HCT116 (cell line): ENCODE results near the gene ZNF335. TPM values are rescaled to one million over a fixed set of nuclear protein-coding genes. Genes with fewer than 3 reads are reported as not detected.

ENCODE experiments used
- ATAC-seq: fragments of 200-7000 bp; cut with Tn5 transposase; 2 replicates; pipeline ENCODE4 v1.9.1; 2020; ENCODE audit warnings: mild to moderate bottlenecking, moderate library complexity
- BruUV-seq: library from RNA; stranded (reverse); fragments of 400-500 nt; replicated peaks from 2 replicates; lab custom pipeline; 2021; lab: Mats Ljungman, UMichigan
- CTCF ChIA-PET: fragments of 300-600 bp; sonication (Branson Sonifier 250); formaldehyde crosslinking; loops from one replicate; lab custom pipeline; 2021; ENCODE audit warnings: antibody characterized with exemption; lab: Charles Lee
- POLR2A ChIA-PET: fragments of 300-600, 350-600 bp; sonication (Branson Sonifier 250); formaldehyde crosslinking; loops from one replicate; lab custom pipeline; 2021; ENCODE audit warnings: antibody characterized with exemption; lab: Charles Lee
- RAD21 ChIA-PET, 2 experiments: fragments of 300-600 bp; sonication (Branson Sonifier 250); formaldehyde crosslinking; loops; one replicate each; lab custom pipeline; 2023; ENCODE audit warnings: low total read pairs in 2 of 2; ENCODE audit not compliant: uncharacterized antibody in 2 of 2, unreplicated experiment in 2 of 2, low non-redundant PET in 1 of 2; lab: Charles Lee
- DNase-seq: peaks from one replicate; pipeline ENCODE4 v3.0.0-alpha.2; 2010; ENCODE audit warnings: low read depth, low spot score
- H2AFZ ChIP-seq: fragments of 200-600 bp; shearing (Covaris generic), sonication (generic); 2 replicates; pipeline ENCODE4 v1.6.1; 2017; ENCODE audit warnings: low read depth, mixed run types, mixed read lengths, antibody characterized with exemption, low read length; ENCODE audit not compliant: poor library complexity, severe bottlenecking
- H3K27ac ChIP-seq: 2 replicates; pipeline ENCODE4 v1.5.1; 2012; ENCODE audit warnings: low read depth, low read length
- H3K27me3 ChIP-seq: fragments of 200-600 bp; sonication (generic); 2 replicates; pipeline ENCODE4 v1.6.1; 2016; ENCODE audit warnings: mixed run types, low read length, mixed read lengths; ENCODE audit not compliant: insufficient read depth
- H3K36me3 ChIP-seq, 2 experiments: fragments of 200-500 bp in 1 of 2; fragments of 200-600 bp in 1 of 2; sonication (Bioruptor generic) in 1 of 2; sonication (generic) in 1 of 2; 2 replicates each; pipeline versions ENCODE4 v1.5.1 to v1.6.1; 2014 to 2016; ENCODE audit warnings: low read length in 2 of 2, inconsistent platforms in 1 of 2, mixed read lengths in 1 of 2, mixed run types in 1 of 2; ENCODE audit not compliant: insufficient read depth in 2 of 2, control insufficient read depth in 1 of 2
- H3K4me1 ChIP-seq, 2 experiments: fragments of 200-600 bp in 1 of 2; sonication (generic) in 1 of 2; 2 replicates each; pipeline versions ENCODE4 v1.5.1 to v1.6.1; 2012 to 2017; ENCODE audit warnings: low read length in 2 of 2, inconsistent platforms in 1 of 2, mild to moderate bottlenecking in 1 of 2, mixed read lengths in 1 of 2, mixed run types in 1 of 2, moderate library complexity in 1 of 2; ENCODE audit not compliant: insufficient read depth in 2 of 2, control insufficient read depth in 1 of 2
- H3K4me2 ChIP-seq: fragments of 200-600 bp; sonication (generic); 2 replicates; pipeline ENCODE4 v1.6.1; 2017; ENCODE audit warnings: mixed run types, low read length, mixed read lengths
- H3K4me3 ChIP-seq, 2 experiments: fragments of 200-600 bp in 1 of 2; sonication (generic) in 1 of 2; replicated peaks in 1 of 2; 2 replicates each; pipeline ENCODE4 v1.5.1; 2011 to 2016; ENCODE audit warnings: low read length in 2 of 2, control low read depth in 1 of 2, low read depth in 1 of 2, mild to moderate bottlenecking in 1 of 2, mixed read lengths in 1 of 2, mixed run types in 1 of 2
- H3K79me2 ChIP-seq: fragments of 200-600 bp; sonication (generic); 2 replicates; pipeline ENCODE4 v1.6.1; 2017; ENCODE audit warnings: mild to moderate bottlenecking, mixed run types, low read length, moderate library complexity, mixed read lengths; ENCODE audit not compliant: insufficient read depth
- H3K9ac ChIP-seq: fragments of 200-600 bp; sonication (generic); 2 replicates; pipeline ENCODE4 v1.6.1; 2016; ENCODE audit warnings: low read length, mixed read lengths
- H3K9me2 ChIP-seq: fragments of 200-600 bp; sonication (generic), shearing (Covaris generic); 2 replicates; pipeline ENCODE4 v1.6.1; 2017; ENCODE audit warnings: mixed run types, mild to moderate bottlenecking, moderate library complexity; ENCODE audit not compliant: insufficient read depth
- H3K9me3 ChIP-seq, 2 experiments: fragments of 200-500 bp in 1 of 2; fragments of 200-600 bp in 1 of 2; sonication (Bioruptor generic) in 1 of 2; sonication (generic) in 1 of 2; 2 replicates each; pipeline ENCODE4 v1.6.1; 2014 to 2017; ENCODE audit warnings: low read length in 2 of 2, mixed read lengths in 2 of 2, inconsistent platforms in 1 of 2, low read depth in 1 of 2, mild to moderate bottlenecking in 1 of 2, mixed run types in 1 of 2, moderate library complexity in 1 of 2; ENCODE audit not compliant: control insufficient read depth in 1 of 2, insufficient read depth in 1 of 2
- H4K20me1 ChIP-seq: fragments of 200-600 bp; sonication (generic), shearing (Covaris generic); 2 replicates; pipeline ENCODE4 v1.6.1; 2017; ENCODE audit warnings: mixed run types, mild to moderate bottlenecking, moderate library complexity; ENCODE audit not compliant: insufficient read depth
- ATF3 ChIP-seq: IDR thresholded peaks from 2 replicates; pipeline ENCODE4 v1.6.1; 2012
- CEBPB ChIP-seq: IDR thresholded peaks from 2 replicates; pipeline ENCODE4 v1.6.1; 2012; ENCODE audit warnings: low read depth
- ELF1 ChIP-seq: IDR thresholded peaks from 2 replicates; pipeline ENCODE4 v1.6.1; 2012; ENCODE audit warnings: low read depth, borderline replicate concordance
- EZH2 ChIP-seq: fragments of 200-600 bp; sonication (generic); IDR thresholded peaks from 2 replicates; pipeline ENCODE4 v1.6.1; 2017; ENCODE audit warnings: antibody characterized with exemption, mixed run types
- EZH2phosphoT487 ChIP-seq: fragments of 200-600 bp; IDR thresholded peaks from 2 replicates; pipeline ENCODE4 v1.6.1; 2018; ENCODE audit warnings: antibody characterized with exemption, borderline replicate concordance
- POLR2AphosphoS5 ChIP-seq: IDR thresholded peaks from 2 replicates; pipeline ENCODE4 v1.6.1; 2011; ENCODE audit warnings: mild to moderate bottlenecking, low read depth, low read length, moderate library complexity
- RAD21 ChIP-seq: IDR thresholded peaks from 2 replicates; pipeline ENCODE4 v1.6.1; 2012; ENCODE audit warnings: low read depth, mild to moderate bottlenecking
- SP1 ChIP-seq: IDR thresholded peaks from 2 replicates; pipeline ENCODE4 v1.6.1; 2012; ENCODE audit warnings: low read depth
- SRF ChIP-seq: IDR thresholded peaks from 2 replicates; pipeline ENCODE4 v1.6.1; 2012; ENCODE audit warnings: low read depth
- ZBTB33 ChIP-seq: IDR thresholded peaks from 2 replicates; pipeline ENCODE4 v1.6.1; 2011; ENCODE audit warnings: mild to moderate bottlenecking, low read length, moderate library complexity; ENCODE audit not compliant: insufficient replicate concordance; ENCODE audit errors: extremely low read depth
- ZFX ChIP-seq: fragments of 450-650 bp; IDR thresholded peaks from 2 replicates; pipeline ENCODE4 v1.6.1; 2017
- ZNF274 ChIP-seq: fragments of 200-500 bp; sonication (Bioruptor generic); IDR thresholded peaks from 2 replicates; pipeline ENCODE4 v1.6.1; 2014; ENCODE audit warnings: mild to moderate bottlenecking, low read depth, low read length, inconsistent platforms
- intact Hi-C: fragments of 100-400 bp; cut with micrococcal nuclease; formaldehyde crosslinking; loops from 2 replicates; pipeline ENCODE4 v1.10.0; 2022
- total RNA-seq: library from RNA; stranded (reverse); gene quantifications from one replicate; pipeline ENCODE4 v1.2.1, GENCODE V29; 2021; ENCODE audit not compliant: unreplicated experiment

ZNF335 gene
- total RNA-seq, 1 experiment from 2014 or later, result 20.8 TPM

GRCh38 chr20:45998761-45999160, 26.8 kb upstream of the ZNF335 start:
- H3K4me3 ChIP-seq, result no peak overlapping the region
- H2AFZ ChIP-seq, result no peak overlapping the region
- no peak for DNase-seq
- intact Hi-C loops, result no loop called here
- H3K9me2 ChIP-seq, result no peaks in the 10 kb centered on the region
- RAD21 ChIA-PET, result no interaction called here
- TF ChIP-seq RAD21 (no peak), POLR2AphosphoS5 (no peak), EZH2phosphoT487 (no peak), ELF1 (no peak), ZFX (no peak), ZNF274 (no peak), SRF (no peak), ZBTB33 (no peak), ATF3 (no peak), SP1 (no peak), EZH2 (no peak), CEBPB (no peak)
- H3K4me1 ChIP-seq, result peaks cover 1 to 4% of the 10 kb centered on the region in 2 experiments; a peak in 3 of 4 replicates
- no peaks in the 10 kb centered on the region for H3K9me3 ChIP-seq
- POLR2A ChIA-PET, result no interaction called here
- no peak for ATAC-seq
- no peak overlapping the region for H3K27ac ChIP-seq
- H4K20me1 ChIP-seq, result no peaks in the 10 kb centered on the region
- H3K27me3 ChIP-seq, result no peaks in the 10 kb centered on the region
- no peak overlapping the region for H3K9ac ChIP-seq
- no peak overlapping the region for H3K4me2 ChIP-seq
- no peaks in the 10 kb centered on the region for H3K79me2 ChIP-seq
- H3K36me3 ChIP-seq, result no peaks in the 10 kb centered on the region
- BruUV-seq, result no TSS peak
- CTCF ChIA-PET, result interaction anchor here (0.8 to 1.1 kb wide), 2 partner anchors 15 to 29 kb away, joined by 3 to 4 read pairs; no protein-coding TSS in a partner anchor
